GM18907 (cell line): ENCODE data around the gene CIROP.

ENCODE experiments used
- ATAC-seq: cut with Tn5 transposase; IDR thresholded peaks from one replicate; pipeline ENCODE4 v1.9.1; 2021; ENCODE audit warnings: mild to moderate bottlenecking, moderate library complexity; ENCODE audit not compliant: unreplicated experiment

CIROP gene

GRCh38 chr14:23067847-23068788 lies 36.7 kb downstream of the CIROP start:
- ATAC-seq: no peak

GRCh38 chr14:23066855-23067744 lies 37.7 kb downstream of the CIROP start:
- ATAC-seq: no peak

GRCh38 chr14:23066368-23066767 lies 38.4 kb downstream of the CIROP start:
- ATAC-seq: no peak

- ATAC-seq: no peak
Observed at GRCh38 chr14:23063601-23064000, 41.2 kb downstream of the CIROP start.

GRCh38 chr14:23062002-23062401 lies 42.8 kb downstream of the CIROP start:
- no peak for ATAC-seq

- ATAC-seq: no peak
Observed at GRCh38 chr14:23060536-23061260, 44.1 kb downstream of the CIROP start.

GRCh38 chr14:23058654-23059504 lies 45.9 kb downstream of the CIROP start:
- no peak for ATAC-seq

- peak; percentile 69 for ATAC-seq
Observed at GRCh38 chr14:23057757-23058653, 46.8 kb downstream of the CIROP start.

- peak; percentile 39 for ATAC-seq
Observed at GRCh38 chr14:23056956-23057756, 47.6 kb downstream of the CIROP start, which contains the start of gene CDH24. CDH24 (minus strand) TSS chr14:23057520; CDS start chr14:23055733, 1,787 bp downstream.

GRCh38 chr14:23056145-23056955 lies 48.4 kb downstream of the CIROP start:
- peak; percentile 54 for ATAC-seq

GRCh38 chr14:23055621-23056144 lies 49.1 kb downstream of the CIROP start:
- ATAC-seq: no peak

- no peak for ATAC-seq
Observed at GRCh38 chr14:23055147-23055550, 49.6 kb downstream of the CIROP start.

- no peak for ATAC-seq
Observed at GRCh38 chr14:23054000-23054811, 50.6 kb downstream of the CIROP start.

GRCh38 chr14:23053426-23053825 lies 51.4 kb downstream of the CIROP start:
- no peak for ATAC-seq

- ATAC-seq: no peak
Observed at GRCh38 chr14:23052671-23053070, 52.1 kb downstream of the CIROP start.

GRCh38 chr14:23052182-23052623 lies 52.6 kb downstream of the CIROP start:
- ATAC-seq: no peak
